ENCODE measurements around the gene ZFPM1.

- TF ChIP-seq ZNF274 (IDR thresholded peaks at IDR 0.05; ENCODE audit: low read depth, low read length), result no peak
- no peak for TF ChIP-seq SUZ12 (IDR thresholded peaks at IDR 0.05; ENCODE audit: extremely low read depth, insufficient read depth, insufficient read length)
These were observed 81.0 kb downstream of the ZFPM1 start for GRCh38 chr16:88533932-88534637.
